ENCODE measurements around the gene TMEM51.
A peak's percentile ranks its signal among the peaks of the same experiment; 100 is the strongest.

Gene TMEM51

DNA sequence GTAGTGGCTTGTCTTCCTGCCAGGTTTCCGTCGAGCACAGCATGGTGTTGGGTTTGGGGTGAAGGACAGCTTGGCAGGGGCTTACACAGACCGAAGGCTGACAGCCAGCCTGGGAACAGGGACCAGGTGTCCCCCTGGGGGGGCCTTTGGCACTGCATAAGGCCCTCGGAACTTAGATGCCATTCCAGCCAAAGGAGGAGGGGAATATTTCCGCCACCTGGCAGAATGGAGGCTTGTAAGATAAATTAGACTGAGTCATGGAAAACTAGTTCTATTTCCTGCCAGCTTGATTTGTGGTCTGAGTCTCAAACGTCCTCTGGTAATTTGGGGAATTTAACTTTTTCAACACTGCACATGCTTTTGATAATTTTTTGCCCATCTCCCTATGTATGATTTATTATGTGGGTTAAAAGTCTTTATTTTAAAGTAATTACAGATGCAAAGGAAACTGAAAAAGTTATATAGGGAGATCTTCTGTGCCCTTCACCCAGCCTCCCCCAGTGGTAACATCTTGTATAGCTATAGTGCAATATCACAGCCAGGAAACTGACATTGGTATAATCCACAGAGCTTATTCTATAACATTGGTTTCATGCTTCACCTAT lies 11.5 kb upstream of the TMEM51 start:
- Mint-ChIP-seq H3K9me3 (no peaks in the 10 kb centered on the region), H3K4me3 (no peak overlapping the region), H3K27ac (no peak overlapping the region), H3K36me3 (no peaks in the 10 kb centered on the region), H3K4me1 (no peaks in the 10 kb centered on the region)
- ATAC-seq, result no peak
- DNase-seq (ENCODE audit: low spot score in 2 of 2), result no peak

- Mint-ChIP-seq H3K36me3 (no peaks in the 10 kb centered on the region), H3K27ac (no peak overlapping the region), H3K9me3 (no peaks in the 10 kb centered on the region), H3K4me3 (no peak overlapping the region), H3K4me1 (no peaks in the 10 kb centered on the region)
- no peak for DNase-seq (ENCODE audit: low spot score in 2 of 2)
- no peak for ATAC-seq
These were observed 8.2 kb upstream of the TMEM51 start for GRCh38 chr1:15145327-15145726.

GRCh38 chr1:15146142-15146680 lies 7.3 kb upstream of the TMEM51 start:
- no peak overlapping the region for H3K27ac Mint-ChIP-seq
- ATAC-seq, result peak; percentile 19
- H3K4me3 Mint-ChIP-seq, result no peak overlapping the region
- H3K9me3 Mint-ChIP-seq, result no peaks in the 10 kb centered on the region
- no peaks in the 10 kb centered on the region for H3K36me3 Mint-ChIP-seq
- no peaks in the 10 kb centered on the region for H3K4me1 Mint-ChIP-seq
- no peak for DNase-seq (ENCODE audit: low spot score in 2 of 2)

GRCh38 chr1:15146971-15147376 lies 6.6 kb upstream of the TMEM51 start:
- H3K27ac Mint-ChIP-seq, result no peak overlapping the region
- H3K4me1 Mint-ChIP-seq, result no peaks in the 10 kb centered on the region
- H3K36me3 Mint-ChIP-seq, result no peaks in the 10 kb centered on the region
- DNase-seq (ENCODE audit: low spot score in 2 of 2) (no peak), ATAC-seq (no peak)
- H3K9me3 Mint-ChIP-seq, result no peaks in the 10 kb centered on the region
- no peak overlapping the region for H3K4me3 Mint-ChIP-seq

- H3K36me3 Mint-ChIP-seq, result no peaks in the 10 kb centered on the region
These were observed 5.5 kb upstream of the TMEM51 start for GRCh38 chr1:15148004-15148403.

GRCh38 chr1:15148475-15148874 lies 5.1 kb upstream of the TMEM51 start:
- no peak overlapping the region for H3K4me3 Mint-ChIP-seq
- no peak overlapping the region for H3K27ac Mint-ChIP-seq
- H3K4me1 Mint-ChIP-seq, result no peaks in the 10 kb centered on the region
- no peaks in the 10 kb centered on the region for H3K36me3 Mint-ChIP-seq
- ATAC-seq, result no peak
- no peaks in the 10 kb centered on the region for H3K9me3 Mint-ChIP-seq
- DNase-seq (ENCODE audit: low spot score in 2 of 2), result no peak

More at GRCh38 chr1:15148004-15148403, 5.5 kb upstream of the TMEM51 start:
- Mint-ChIP-seq H3K9me3 (no peaks in the 10 kb centered on the region), H3K27ac (no peak overlapping the region), H3K4me1 (no peaks in the 10 kb centered on the region), H3K4me3 (no peak overlapping the region)
- DNase-seq (ENCODE audit: low spot score in 2 of 2) (no peak), ATAC-seq (no peak)

- H3K9me3 Mint-ChIP-seq, result no peaks in the 10 kb centered on the region
- peaks cover under 1% of the 10 kb centered on the region for H3K4me1 Mint-ChIP-seq
These were observed 4.6 kb upstream of the TMEM51 start for GRCh38 chr1:15148941-15149340.

GRCh38 chr1:15150376-15150775 lies 3.2 kb upstream of the TMEM51 start:
- H3K36me3 Mint-ChIP-seq, result no peaks in the 10 kb centered on the region
- no peak overlapping the region for H3K27ac Mint-ChIP-seq
- ATAC-seq (no peak), DNase-seq (ENCODE audit: low spot score in 2 of 2) (no peak)
- peaks cover 6% of the 10 kb centered on the region for H3K4me1 Mint-ChIP-seq
- no peak overlapping the region for H3K4me3 Mint-ChIP-seq
- no peaks in the 10 kb centered on the region for H3K9me3 Mint-ChIP-seq

More at GRCh38 chr1:15148941-15149340, 4.6 kb upstream of the TMEM51 start:
- no peak overlapping the region for H3K4me3 Mint-ChIP-seq
- H3K27ac Mint-ChIP-seq, result no peak overlapping the region
- DNase-seq (ENCODE audit: low spot score in 2 of 2) (no peak), ATAC-seq (no peak)
- H3K36me3 Mint-ChIP-seq, result no peaks in the 10 kb centered on the region

- H3K27ac Mint-ChIP-seq, result no peak overlapping the region
These were observed 2.2 kb upstream of the TMEM51 start for GRCh38 chr1:15151377-15151806.

GRCh38 chr1:15151871-15152270 lies 1.7 kb upstream of the TMEM51 start:
- Mint-ChIP-seq H3K27ac (no peak overlapping the region), H3K9me3 (no peaks in the 10 kb centered on the region), H3K36me3 (no peaks in the 10 kb centered on the region), H3K4me1 (peaks cover 16% of the 10 kb centered on the region), H3K4me3 (peak overlapping the region; percentile 46)
- ATAC-seq (no peak), DNase-seq (ENCODE audit: low spot score in 2 of 2) (no peak)

More at GRCh38 chr1:15151377-15151806, 2.2 kb upstream of the TMEM51 start:
- Mint-ChIP-seq H3K4me3 (no peak overlapping the region), H3K36me3 (no peaks in the 10 kb centered on the region), H3K9me3 (no peaks in the 10 kb centered on the region), H3K4me1 (peaks cover 15% of the 10 kb centered on the region)
- DNase-seq (ENCODE audit: low spot score in 2 of 2) (no peak), ATAC-seq (no peak)

DNA sequence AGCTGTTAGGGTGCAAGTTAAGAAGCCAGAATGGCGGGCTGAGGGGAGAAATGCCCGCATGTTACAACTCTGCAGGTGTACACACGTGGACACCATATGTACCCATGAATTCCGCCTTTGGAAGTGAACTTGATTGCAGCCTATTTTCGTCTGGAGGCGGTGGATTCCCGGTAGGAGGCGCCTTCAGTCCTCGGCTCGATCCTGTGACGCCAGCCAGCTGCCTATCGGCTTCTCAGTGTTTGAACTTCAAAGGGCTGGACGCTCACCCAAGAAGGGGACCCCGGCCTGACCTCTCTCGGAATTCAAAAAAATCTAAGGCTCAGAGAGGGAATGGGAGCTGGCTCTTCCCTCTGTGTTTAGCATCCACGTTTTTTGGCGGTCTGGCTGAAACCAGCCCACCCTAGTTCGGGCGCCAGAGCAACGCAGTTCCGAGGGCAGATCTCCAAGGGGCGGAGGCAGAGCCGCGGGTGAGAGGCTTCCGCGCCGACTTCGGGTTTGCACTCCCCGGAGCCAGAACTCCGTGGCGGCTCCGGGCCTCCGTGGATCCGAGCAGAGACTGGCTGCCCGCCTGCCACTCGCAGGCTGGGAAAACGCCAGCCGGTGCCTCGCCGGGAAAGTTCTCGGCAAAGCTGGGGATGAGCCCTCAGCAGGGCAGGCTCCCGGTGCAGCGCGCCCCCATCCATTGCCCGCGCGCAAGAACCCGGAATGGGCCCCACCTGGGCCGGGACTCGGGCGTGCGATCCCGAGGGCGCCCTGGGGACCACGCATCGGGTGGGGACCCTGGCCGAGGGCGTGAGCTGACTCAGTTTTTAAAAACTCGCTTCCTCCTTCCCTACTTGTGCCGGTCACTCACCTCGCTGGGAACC lies 996 bp upstream of the TMEM51 start:
- no peak overlapping the region for H3K27ac Mint-ChIP-seq
- H3K4me3 Mint-ChIP-seq, result peak overlapping the region; percentile 46
- ATAC-seq (no peak), DNase-seq (ENCODE audit: low spot score in 2 of 2) (no peak)
- H3K4me1 Mint-ChIP-seq, result peaks cover 19% of the 10 kb centered on the region
- H3K36me3 Mint-ChIP-seq, result no peaks in the 10 kb centered on the region
- no peaks in the 10 kb centered on the region for H3K9me3 Mint-ChIP-seq

DNA sequence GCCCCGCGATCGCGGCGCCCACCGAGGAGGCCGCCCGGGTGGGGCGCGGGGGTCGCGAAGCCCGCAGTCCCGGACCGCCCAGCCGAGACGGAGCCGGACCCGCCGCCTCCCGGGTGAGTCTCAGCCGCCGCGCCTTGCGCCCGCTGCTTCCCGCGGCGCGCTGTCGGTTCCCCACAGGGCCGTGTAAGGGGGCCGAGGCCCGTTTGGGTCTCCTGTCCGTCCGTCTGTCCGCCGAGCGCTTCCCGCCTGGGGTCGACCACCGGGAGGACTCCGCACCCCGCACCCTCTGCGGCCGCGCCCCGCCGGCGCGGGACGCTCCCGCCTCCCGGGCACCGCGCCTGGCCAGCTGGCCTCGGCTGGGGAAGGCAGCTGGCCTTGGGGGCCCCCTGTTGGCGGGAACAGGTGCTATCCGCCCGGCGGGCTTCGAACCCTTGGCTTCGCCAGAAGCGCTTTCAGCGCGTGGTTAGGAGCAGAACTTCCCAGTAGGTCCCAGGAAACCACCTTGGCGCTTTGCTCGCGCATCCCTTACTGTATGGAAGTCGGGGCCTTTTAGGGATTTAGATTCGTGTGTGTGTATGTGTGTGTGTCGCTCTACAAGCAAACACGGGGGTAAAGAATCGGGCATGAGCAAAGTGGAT lies 414 bp downstream of the TMEM51 start:
- ATAC-seq, result peak; percentile 52
- no peak overlapping the region for H3K27ac Mint-ChIP-seq
- no peaks in the 10 kb centered on the region for H3K9me3 Mint-ChIP-seq
- no peaks in the 10 kb centered on the region for H3K36me3 Mint-ChIP-seq
- DNase-seq (ENCODE audit: low spot score in 2 of 2), result peak; percentile 18 to 68
- H3K4me3 Mint-ChIP-seq, result peak overlapping the region; percentile 20
- peaks cover 19% of the 10 kb centered on the region for H3K4me1 Mint-ChIP-seq

GRCh38 chr1:15154480-15155036 lies 1.0 kb downstream of the TMEM51 start:
- peak overlapping the region; percentile 20 for H3K4me3 Mint-ChIP-seq
- no peak overlapping the region for H3K27ac Mint-ChIP-seq
- H3K4me1 Mint-ChIP-seq, result peaks cover 19% of the 10 kb centered on the region
- DNase-seq (ENCODE audit: low spot score in 2 of 2) (no peak), ATAC-seq (no peak)
- H3K9me3 Mint-ChIP-seq, result no peaks in the 10 kb centered on the region
- H3K36me3 Mint-ChIP-seq, result no peaks in the 10 kb centered on the region

DNA sequence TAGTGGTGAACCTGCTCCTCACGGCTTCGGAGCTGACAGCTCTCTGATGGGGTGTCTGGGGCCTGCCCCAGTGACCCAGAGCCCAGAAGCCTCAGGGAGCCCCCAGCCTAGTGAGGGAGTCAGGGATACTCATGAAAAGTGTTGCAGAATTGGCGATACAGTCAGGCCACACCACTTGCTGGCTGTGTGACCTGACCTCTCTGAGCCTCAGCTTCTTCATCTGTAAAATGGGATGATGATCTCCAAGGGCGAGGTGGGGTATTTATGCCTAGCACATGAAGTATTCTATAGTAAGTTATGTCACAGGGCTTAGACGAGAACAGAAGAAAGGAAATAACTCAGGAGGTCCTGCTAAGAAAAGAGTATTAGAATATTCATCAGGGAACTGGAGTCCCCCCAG lies 1.6 kb downstream of the TMEM51 start:
- H3K9me3 Mint-ChIP-seq, result no peaks in the 10 kb centered on the region
- no peak for DNase-seq (ENCODE audit: low spot score in 2 of 2)
- H3K36me3 Mint-ChIP-seq, result no peaks in the 10 kb centered on the region
- peaks cover 19% of the 10 kb centered on the region for H3K4me1 Mint-ChIP-seq
- H3K27ac Mint-ChIP-seq, result no peak overlapping the region
- no peak overlapping the region for H3K4me3 Mint-ChIP-seq
- no peak for ATAC-seq

Measured in stimulated activated effector memory CD8-positive, alpha-beta T cell treated with anti-CD3 and anti-CD28 coated beads, Interleukin-12 subunit alpha, Interleukin-12 subunit beta, amount 100 ng/mL, for 72 hours (primary cell).